Fibroblast of the aortic adventitia (primary cell): ENCODE measurements around the gene KIF1B. TPM values are rescaled to one million over a fixed set of nuclear protein-coding genes. Genes with fewer than 3 reads are reported as not detected.

Experiments
- DNase-seq: peaks from one replicate; pipeline ENCODE4 v3.0.0-alpha.2; 2010; ENCODE audit warnings: low read depth
- H3K4me3 ChIP-seq: 2 replicates; pipeline ENCODE4 v1.5.1; 2011; ENCODE audit warnings: low read depth, mild to moderate bottlenecking, control low read depth, low read length, moderate library complexity
- total RNA-seq: library from RNA; depleted of rRNA; stranded (reverse); fragments of >200 nt; gene quantifications from 2 replicates; pipeline ENCODE4 v1.2.3, GENCODE V29; 2012; ENCODE audit warnings: low replicate concordance
- TF ChIP-seq, protein P1 (sequence below): IDR thresholded peaks from 2 replicates; pipeline ENCODE4 v1.5.1; 2011; ENCODE audit warnings: mild to moderate bottlenecking, low read length, control low read depth, inconsistent platforms; ENCODE audit not compliant: insufficient read depth

Gene KIF1B
- total RNA-seq, 1 donor = 34.8 TPM

DNA sequence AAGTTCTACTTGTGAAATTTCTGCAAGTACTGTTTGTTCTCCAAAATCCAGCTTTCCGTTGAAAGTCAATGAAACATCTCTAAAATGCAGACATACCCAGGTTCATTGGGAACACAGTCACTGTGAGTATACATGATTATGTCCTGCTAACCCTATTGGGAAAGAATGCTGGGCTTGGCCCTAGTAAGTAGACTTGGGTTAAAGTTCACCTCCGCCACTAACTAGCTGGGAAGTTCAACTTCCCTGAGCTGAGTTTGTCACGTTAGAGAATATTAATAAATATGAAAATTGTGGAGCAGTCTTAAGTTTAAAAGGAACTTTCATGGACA is 178.0 kb downstream of the KIF1B start:
- H3K4me3 ChIP-seq = peak overlapping the region; percentile 45
- no peak for DNase-seq
- TF ChIP-seq, protein P1, sequence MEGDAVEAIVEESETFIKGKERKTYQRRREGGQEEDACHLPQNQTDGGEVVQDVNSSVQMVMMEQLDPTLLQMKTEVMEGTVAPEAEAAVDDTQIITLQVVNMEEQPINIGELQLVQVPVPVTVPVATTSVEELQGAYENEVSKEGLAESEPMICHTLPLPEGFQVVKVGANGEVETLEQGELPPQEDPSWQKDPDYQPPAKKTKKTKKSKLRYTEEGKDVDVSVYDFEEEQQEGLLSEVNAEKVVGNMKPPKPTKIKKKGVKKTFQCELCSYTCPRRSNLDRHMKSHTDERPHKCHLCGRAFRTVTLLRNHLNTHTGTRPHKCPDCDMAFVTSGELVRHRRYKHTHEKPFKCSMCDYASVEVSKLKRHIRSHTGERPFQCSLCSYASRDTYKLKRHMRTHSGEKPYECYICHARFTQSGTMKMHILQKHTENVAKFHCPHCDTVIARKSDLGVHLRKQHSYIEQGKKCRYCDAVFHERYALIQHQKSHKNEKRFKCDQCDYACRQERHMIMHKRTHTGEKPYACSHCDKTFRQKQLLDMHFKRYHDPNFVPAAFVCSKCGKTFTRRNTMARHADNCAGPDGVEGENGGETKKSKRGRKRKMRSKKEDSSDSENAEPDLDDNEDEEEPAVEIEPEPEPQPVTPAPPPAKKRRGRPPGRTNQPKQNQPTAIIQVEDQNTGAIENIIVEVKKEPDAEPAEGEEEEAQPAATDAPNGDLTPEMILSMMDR = no peak

GRCh38 chr1:10389271-10389973 is 179.1 kb downstream of the KIF1B start:
- DNase-seq = no peak
- H3K4me3 ChIP-seq = no peak overlapping the region
- TF ChIP-seq, protein P1 = no peak

- TF ChIP-seq, protein P1 = no peak
- DNase-seq = no peak
- no peak overlapping the region for H3K4me3 ChIP-seq
Measured at GRCh38 chr1:10396870-10397269, 186.5 kb downstream of the KIF1B start.

GRCh38 chr1:10398278-10398733 is 187.9 kb downstream of the KIF1B start:
- peak overlapping the region; percentile 92 for H3K4me3 ChIP-seq

DNA sequence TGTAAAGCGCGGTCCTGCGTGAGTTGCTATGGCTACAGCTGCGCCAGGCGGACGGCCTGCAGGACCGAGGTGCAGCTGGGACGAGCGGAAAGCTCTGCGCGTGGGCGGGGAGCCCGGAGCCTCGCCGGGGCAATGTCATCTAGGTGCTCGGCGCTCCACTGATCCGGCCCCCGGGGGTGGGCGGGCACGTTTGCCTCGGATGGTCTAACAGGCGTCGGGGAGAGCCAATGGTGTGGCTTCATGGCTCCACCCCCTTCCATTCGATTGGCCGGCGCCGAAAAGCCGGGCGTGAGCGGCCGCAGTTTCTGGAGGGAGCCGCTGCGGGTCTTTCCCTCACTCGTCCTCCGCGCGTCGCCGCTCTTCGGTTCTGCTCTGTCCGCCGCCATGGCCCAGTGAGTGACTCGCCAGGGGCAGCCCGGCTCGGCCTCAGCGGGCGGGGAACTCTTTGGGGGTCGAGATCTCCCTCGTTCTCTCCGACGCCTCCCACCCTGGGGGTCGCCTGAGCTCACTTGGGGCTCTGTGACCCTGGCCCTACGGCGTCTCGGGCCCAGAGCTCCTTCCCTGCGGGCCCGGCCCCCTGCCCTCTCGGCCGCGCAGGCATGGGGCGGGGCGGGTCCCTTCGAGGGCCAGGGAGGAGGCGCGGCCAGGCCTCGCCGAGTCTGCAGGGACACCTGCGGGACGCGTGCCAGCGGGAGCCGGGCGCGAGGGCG is 188.5 kb downstream of the KIF1B start, which contains the start of gene PGD:
PGD (plus strand) TSS at position 331 of the 710 bp plus-strand sequence; CDS start at position 385, 54 bp downstream.
- H3K4me3 ChIP-seq = peak within 1 kb of the TSS; percentile 92
- TF ChIP-seq, protein P1 = peak; percentile 2
- peak; percentile 98 for DNase-seq

More at GRCh38 chr1:10398278-10398733, 187.9 kb downstream of the KIF1B start:
- TF ChIP-seq, protein P1 = no peak
- peak; percentile 41 for DNase-seq

DNA sequence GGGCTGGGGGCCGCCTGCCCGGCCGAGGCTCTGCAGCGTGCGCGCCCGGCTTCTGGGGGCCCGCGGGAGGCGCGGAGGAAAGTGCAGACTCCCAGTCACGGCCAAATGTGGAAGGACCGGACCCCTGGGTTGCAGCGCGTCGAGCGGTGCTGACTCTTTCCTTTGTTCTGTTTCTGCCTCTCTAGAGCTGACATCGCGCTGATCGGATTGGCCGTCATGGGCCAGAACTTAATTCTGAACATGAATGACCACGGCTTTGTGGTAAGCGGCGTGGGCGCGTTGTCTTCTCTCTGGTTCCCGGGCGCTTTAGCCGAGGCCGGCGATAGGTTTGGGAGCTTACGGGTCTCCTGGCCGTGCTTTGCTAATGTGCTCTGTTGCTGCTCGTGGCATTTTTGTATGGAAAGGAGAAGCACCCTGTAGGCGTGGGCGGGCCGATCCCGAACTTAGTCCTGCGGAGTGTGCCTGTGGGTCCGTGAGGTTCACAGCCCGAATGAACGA is 189.1 kb downstream of the KIF1B start:
- peak overlapping the region; percentile 88 for H3K4me3 ChIP-seq
- DNase-seq = peak; percentile 45
- TF ChIP-seq, protein P1 = no peak
